ENCODE measurements around the gene PRKN.

DNA sequence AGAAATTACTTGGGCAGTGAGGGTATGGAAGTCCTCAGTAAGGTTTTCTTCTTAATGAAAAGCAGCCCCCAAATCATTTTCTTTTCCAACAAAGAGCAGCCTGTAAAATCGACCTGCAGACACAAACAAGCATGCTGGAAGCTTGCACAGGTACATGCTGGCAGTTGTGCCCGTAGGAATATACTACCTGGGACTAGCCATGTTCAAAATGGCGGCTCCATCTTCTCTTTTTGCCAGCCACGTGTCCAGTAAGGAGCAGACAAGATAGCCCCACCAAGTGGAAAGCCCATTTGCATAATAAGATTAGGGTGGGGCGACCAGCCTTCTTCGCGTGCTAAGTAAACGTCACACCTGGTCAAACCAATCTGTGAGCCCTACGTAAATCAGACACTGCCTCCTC, 1194.3 kb downstream of the PRKN start:
- TF ChIP-seq POLR2A (IDR thresholded peaks at IDR 0.05) (no peak), CTCF (IDR thresholded peaks at IDR 0.05) (no peak)

Measured in thyroid gland (tissue), 4 donors.